Upper lobe of right lung (tissue), 1 donor: ENCODE measurements around the gene TMCC3. TPM values are rescaled to one million over a fixed set of nuclear protein-coding genes. Genes with fewer than 3 reads are reported as not detected.

Experiments used
- ATAC-seq: fragments of 200-7000 bp; cut with Tn5 transposase; one replicate; pipeline ENCODE4 v1.9.1; 2020; ENCODE audit warnings: mild to moderate bottlenecking, moderate library complexity
- DNase-seq: peaks from one replicate; pipeline ENCODE4 v3.0.0-alpha.2; 2020
- H3K27ac ChIP-seq: fragments of 200-600 bp; one replicate; pipeline ENCODE4 v1.8.0; 2022
- H3K27me3 ChIP-seq: fragments of 200-600 bp; one replicate; pipeline ENCODE4 v1.8.0; 2022; ENCODE audit warnings: mild to moderate bottlenecking
- H3K36me3 ChIP-seq: fragments of 200-600 bp; one replicate; pipeline ENCODE4 v1.8.0; 2022
- H3K4me1 ChIP-seq: fragments of 200-600 bp; one replicate; pipeline ENCODE4 v1.8.0; 2022
- H3K4me3 ChIP-seq: fragments of 200-600 bp; one replicate; pipeline ENCODE4 v1.8.0; 2022; ENCODE audit warnings: mild to moderate bottlenecking
- H3K9me3 ChIP-seq: fragments of 200-600 bp; one replicate; pipeline ENCODE4 v1.8.0; 2022
- CTCF ChIP-seq: fragments of 200-600 bp; IDR thresholded peaks from one replicate; pipeline ENCODE4 v1.8.0; 2022; ENCODE audit warnings: antibody characterized with exemption
- intact Hi-C: fragments of 100-400 bp; cut with DNase I; formaldehyde crosslinking; loops from one replicate; pipeline ENCODE4 v1.11.0; 2022
- total RNA-seq: library from RNA; stranded (reverse); fragmentation: NEBNext Ultra II Directional; extraction: Animal tissue kit (Norgen Biotek cat#: 25700); gene quantifications from one replicate; pipeline ENCODE4 v1.2.1, GENCODE V29; 2021
- donor health status: DM: no; HTN: yes; CAD: no; lungs with severe emphysema.

The TMCC3 gene
- total RNA-seq, 1 donor from 2014 or later: 11.3 TPM

- no peak for TF ChIP-seq CTCF
- no peaks in the 10 kb centered on the region for H3K27me3 ChIP-seq
- no peaks in the 10 kb centered on the region for H3K36me3 ChIP-seq
- intact Hi-C loops: no loop called here
- ATAC-seq (no peak), DNase-seq (no peak)
- no peaks in the 10 kb centered on the region for H3K9me3 ChIP-seq
- peaks cover 5% of the 10 kb centered on the region for H3K4me1 ChIP-seq
- no peak overlapping the region for H3K27ac ChIP-seq
- H3K4me3 ChIP-seq: peak overlapping the region; percentile 63
These were observed 1.8 kb downstream of the TMCC3 start for GRCh38 chr12:94648578-94648977.

- Histone ChIP-seq H3K4me3 (peak overlapping the region; percentile 10), H3K4me1 (peaks cover 5% of the 10 kb centered on the region), H3K36me3 (no peaks in the 10 kb centered on the region), H3K9me3 (no peaks in the 10 kb centered on the region), H3K27me3 (no peaks in the 10 kb centered on the region), H3K27ac (peak overlapping the region; percentile 61)
- ATAC-seq (peak; percentile 88), DNase-seq (no peak)
- intact Hi-C loops: no loop called here
- no peak for TF ChIP-seq CTCF
These were observed 6.0 kb downstream of the TMCC3 start for GRCh38 chr12:94644141-94644979.

GRCh38 chr12:94643606-94644005, 6.8 kb downstream of the TMCC3 start:
- peak overlapping the region; percentile 61 for H3K27ac ChIP-seq
- peak overlapping the region; percentile 10 for H3K4me3 ChIP-seq
- no peaks in the 10 kb centered on the region for H3K36me3 ChIP-seq
- ATAC-seq: peak; percentile 81
- DNase-seq: no peak
- H3K9me3 ChIP-seq: no peaks in the 10 kb centered on the region
- intact Hi-C loops: no loop called here
- H3K27me3 ChIP-seq: no peaks in the 10 kb centered on the region
- no peak for TF ChIP-seq CTCF
- peaks cover 5% of the 10 kb centered on the region for H3K4me1 ChIP-seq

- DNase-seq (no peak), ATAC-seq (no peak)
- Histone ChIP-seq H3K4me1 (peaks cover 5% of the 10 kb centered on the region), H3K4me3 (no peak overlapping the region), H3K27ac (no peak overlapping the region), H3K27me3 (no peaks in the 10 kb centered on the region), H3K9me3 (no peaks in the 10 kb centered on the region), H3K36me3 (no peaks in the 10 kb centered on the region)
- intact Hi-C loops: no loop called here
- no peak for TF ChIP-seq CTCF
These were observed 9.1 kb downstream of the TMCC3 start for GRCh38 chr12:94641283-94641682.

GRCh38 chr12:94640134-94640928, 10.0 kb downstream of the TMCC3 start:
- no peak for DNase-seq
- TF ChIP-seq CTCF: no peak
- H3K4me3 ChIP-seq: no peak overlapping the region
- peak; percentile 58 for ATAC-seq
- intact Hi-C loops: no loop called here
- no peaks in the 10 kb centered on the region for H3K9me3 ChIP-seq
- no peaks in the 10 kb centered on the region for H3K27me3 ChIP-seq
- H3K36me3 ChIP-seq: no peaks in the 10 kb centered on the region
- peaks cover 5% of the 10 kb centered on the region for H3K4me1 ChIP-seq
- H3K27ac ChIP-seq: no peak overlapping the region
